Stimulated activated CD8-positive, alpha-beta memory T cell treated with anti-CD3 and anti-CD28 coated beads, Interleukin-4, amount 100 ng/mL, for 4 hours (primary cell): ENCODE measurements around the gene ANGPT4.
A peak's percentile ranks its signal among the peaks of the same experiment; 100 is the strongest.

Experiments used
- DNase-seq, 2 donors: peaks; one replicate each; pipeline ENCODE4 v3.0.0-alpha.2; 2020; ENCODE audit warnings: low read depth in 2 of 2, low spot score in 1 of 2

Gene ANGPT4

DNA sequence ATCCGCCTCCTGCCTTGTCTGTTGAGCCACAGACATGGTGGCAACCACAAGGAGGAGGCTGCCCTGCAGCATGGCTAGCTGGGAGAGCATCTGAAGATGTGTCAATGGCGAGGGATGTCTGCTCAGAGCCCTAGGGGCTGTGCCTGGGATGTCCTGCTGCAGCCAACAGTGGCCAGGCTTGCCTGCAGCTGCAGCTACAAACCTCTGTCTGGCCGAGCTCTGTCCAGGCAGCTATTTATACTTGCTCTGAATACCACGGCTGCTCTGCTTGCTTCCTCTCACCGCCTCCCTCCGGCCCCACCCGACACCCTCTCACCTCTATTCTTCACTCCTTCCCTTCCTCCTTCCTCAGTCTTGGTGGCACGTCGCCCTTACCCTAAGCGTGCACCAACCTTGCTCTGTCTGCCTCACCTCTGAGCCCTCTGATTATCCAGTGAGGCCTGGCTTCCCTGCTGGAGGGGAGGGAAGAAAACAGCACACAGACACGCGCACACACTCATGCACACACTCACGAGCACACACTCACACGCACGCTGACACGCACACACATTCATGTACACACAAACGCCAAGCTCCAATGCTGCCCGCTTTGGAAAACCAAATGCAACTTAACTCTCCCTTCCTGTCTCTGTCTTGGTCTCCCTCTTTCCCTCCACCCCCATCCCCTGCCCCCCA, at the start of gene ANGPT4:
TSS of gene ANGPT4 (minus strand) at position 210 of the 675 bp plus-strand sequence. CDS start at position 90, 120 bp downstream.
- DNase-seq: no peak

- DNase-seq: no peak
Observed at GRCh38 chr20:963795-964194, 47.7 kb upstream of the ANGPT4 start.

- DNase-seq: no peak
Observed at GRCh38 chr20:962683-963082, 46.5 kb upstream of the ANGPT4 start.

DNA sequence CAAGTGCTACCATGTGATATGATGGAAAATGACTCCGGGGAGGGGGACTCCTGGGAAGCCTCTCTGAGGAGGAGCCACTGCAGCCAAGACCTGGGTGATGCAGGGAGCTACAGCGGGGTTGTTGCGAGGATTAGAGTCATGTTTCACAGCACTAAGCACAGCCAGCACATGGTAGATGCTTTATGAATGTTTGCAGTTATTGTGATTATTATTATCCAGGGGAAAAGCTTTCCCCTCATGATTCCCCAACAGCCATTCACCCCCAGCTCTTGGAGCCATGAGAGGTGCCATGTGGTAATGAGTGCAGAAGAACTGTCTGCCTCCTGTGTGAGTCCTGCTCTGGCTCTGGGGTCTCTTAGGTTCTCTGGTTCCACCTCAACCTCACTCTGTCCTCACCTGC, 46.1 kb upstream of the ANGPT4 start:
- DNase-seq: no peak

DNA sequence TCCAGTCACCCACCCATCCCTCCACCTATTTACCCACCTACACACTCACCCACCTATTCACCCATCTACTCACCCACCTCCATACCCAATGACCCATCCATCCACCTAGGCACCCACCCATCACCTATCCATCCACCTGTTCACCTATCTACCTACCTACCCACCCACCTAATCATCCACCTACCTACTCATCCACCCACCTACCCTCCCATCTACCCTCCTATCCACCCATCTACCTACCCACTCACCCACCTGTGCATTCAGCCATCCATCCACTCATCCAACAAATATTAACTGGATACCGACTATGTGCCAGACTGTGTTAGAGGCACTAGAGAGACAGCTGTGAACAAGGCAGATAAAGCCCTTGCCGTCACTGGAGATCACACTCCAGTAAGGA, 45.6 kb upstream of the ANGPT4 start:
- no peak for DNase-seq

GRCh38 chr20:959996-960615, 44.0 kb upstream of the ANGPT4 start:
- DNase-seq: no peak

- DNase-seq: no peak
Observed at GRCh38 chr20:958936-959815, 43.0 kb upstream of the ANGPT4 start.

DNA sequence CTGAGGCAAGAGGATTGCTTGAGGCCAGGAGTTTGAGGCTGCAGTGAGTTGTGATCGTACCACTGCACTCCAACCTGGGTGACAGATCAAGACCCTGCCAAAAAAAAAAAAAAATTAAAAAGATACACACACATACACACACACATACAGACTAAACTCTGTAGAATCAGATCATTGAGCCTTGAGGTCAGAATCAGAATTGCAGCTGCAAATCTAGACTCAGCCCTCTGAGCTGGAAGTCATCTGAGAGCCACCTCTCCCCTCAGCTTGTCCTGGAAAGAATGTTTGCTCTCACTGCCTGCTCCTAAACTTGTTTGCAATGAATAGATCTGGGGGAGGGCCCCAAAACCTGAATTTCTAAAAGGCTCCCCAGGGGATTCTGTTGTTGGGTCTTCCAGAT, 41.4 kb upstream of the ANGPT4 start:
- no peak for DNase-seq

DNA sequence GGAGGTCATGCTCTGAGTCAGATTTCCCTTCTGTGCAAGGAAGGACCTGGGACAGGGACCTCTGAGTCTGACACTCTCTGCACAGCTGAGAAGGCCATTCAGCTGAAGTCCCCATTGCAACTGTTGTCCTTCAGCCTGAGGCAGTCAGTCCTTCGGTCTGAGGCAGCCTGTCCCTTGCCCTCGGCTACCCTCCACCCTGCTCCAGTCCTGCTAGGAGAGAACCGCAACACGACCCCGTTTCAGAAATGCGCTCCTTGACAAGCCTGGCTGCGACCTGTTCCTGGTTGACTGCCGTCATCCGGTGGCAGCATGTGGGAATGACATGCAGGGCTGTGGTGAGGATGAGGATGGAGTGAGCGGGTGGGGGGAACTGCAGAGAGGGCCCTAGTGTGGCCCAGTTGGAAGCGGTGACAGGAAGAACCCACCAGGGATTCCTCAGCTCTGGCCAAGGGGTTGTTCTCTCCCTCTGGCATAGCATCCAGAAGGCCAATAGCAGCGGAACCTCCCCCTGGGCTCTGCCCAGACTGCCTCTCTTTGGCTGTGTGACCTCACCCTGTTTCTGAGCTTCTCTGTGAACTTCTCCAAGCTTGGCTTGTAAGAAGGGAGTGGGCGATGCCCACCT, 40.3 kb upstream of the ANGPT4 start:
- DNase-seq: peak; percentile 27 to 50

GRCh38 chr20:955656-956055, 39.5 kb upstream of the ANGPT4 start:
- no peak for DNase-seq

GRCh38 chr20:955111-955510, 39.0 kb upstream of the ANGPT4 start:
- DNase-seq: no peak

GRCh38 chr20:953742-954141, 37.6 kb upstream of the ANGPT4 start:
- no peak for DNase-seq

GRCh38 chr20:952196-952795, 36.2 kb upstream of the ANGPT4 start:
- no peak for DNase-seq

DNA sequence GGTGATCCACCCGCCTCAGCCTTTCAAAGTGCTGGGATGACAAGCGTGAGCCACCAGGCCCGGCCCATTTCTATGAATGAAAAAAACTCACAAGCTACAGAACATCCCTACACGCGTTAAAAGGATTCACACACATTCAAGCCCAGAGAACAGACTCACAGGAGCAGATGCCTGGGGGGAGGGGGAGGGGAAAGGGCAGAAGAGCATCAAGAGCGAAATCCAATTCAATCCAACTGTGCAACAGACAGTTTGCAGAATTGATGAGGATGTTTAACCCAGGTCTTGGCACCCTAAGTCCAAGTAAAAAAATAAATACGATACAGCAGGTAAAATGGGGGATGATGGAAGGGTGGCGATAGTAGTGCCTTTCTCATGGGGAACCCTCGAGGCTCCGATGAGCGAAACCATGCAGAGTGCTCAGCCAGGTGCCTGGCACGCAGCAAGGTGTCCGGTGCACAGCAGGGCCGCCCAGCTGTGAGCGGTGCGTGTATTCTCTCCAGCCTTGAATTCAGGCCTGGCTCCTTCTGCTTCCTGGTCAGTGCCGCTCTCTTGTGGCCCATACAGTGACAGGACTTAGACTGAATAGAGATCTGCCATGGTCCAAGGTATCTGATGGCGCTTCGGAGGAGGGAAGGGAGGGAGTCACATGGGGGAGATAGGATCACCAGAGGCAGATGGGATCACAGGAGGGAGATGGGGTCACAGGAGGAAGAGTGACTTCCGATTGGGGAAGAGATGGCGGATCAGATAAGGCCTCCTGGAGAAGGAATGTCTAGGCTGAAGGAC, 35.4 kb upstream of the ANGPT4 start:
- DNase-seq: no peak

- no peak for DNase-seq
Observed at GRCh38 chr20:949717-950116, 33.6 kb upstream of the ANGPT4 start.

GRCh38 chr20:946826-947225, 30.7 kb upstream of the ANGPT4 start:
- no peak for DNase-seq

GRCh38 chr20:945841-946240, 29.7 kb upstream of the ANGPT4 start:
- DNase-seq: no peak

GRCh38 chr20:944774-945410, 28.8 kb upstream of the ANGPT4 start:
- DNase-seq: no peak

DNA sequence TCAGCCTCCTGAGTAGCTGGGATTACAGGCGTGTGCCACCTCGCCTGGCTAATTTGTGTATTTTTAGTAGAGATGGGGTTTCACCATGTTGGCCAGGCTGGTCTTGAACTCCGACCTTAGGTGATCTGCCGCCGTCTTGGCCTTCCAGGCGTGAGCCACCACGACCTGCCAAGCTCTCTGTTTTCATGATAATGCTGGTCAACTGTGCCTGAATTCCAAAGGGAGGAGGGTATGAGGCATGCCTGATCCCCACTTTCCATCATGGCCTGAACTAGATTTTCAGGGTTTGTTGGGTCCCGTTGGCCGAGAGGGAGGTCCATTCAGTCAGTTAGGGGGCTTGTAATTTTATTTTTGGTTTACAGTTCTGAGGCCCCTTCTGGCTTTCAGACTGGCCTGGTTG, 28.0 kb upstream of the ANGPT4 start:
- no peak for DNase-seq

DNA sequence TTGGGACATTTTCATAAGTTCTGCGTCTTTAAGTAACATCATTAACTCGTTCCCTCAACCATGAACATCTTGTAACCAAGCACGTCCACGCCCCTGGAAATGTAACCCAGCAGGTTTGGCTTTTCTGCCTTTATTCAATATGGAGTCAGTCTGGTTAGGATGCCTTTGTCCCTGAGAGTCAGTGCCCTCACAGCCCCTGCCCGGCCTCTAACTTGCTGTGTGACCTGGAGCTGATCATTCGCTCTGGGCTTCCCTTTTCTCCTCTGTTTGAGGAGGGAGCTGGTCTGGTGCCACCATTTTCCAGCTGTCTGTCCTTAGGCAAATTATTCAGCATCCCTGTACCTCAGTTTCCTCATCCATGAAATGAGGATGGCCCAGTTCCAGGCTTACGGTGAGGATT, 26.5 kb upstream of the ANGPT4 start:
- DNase-seq: no peak
